Liver (tissue), 9 donors: ENCODE data around the gene NDUFV3. TPM values are rescaled to one million over a fixed set of nuclear protein-coding genes. Genes with fewer than 3 reads are reported as not detected.
"Not testable (repeated sequence)": the region's sequence is repeated elsewhere in the genome, so short reads cannot be mapped to it uniquely, and the experiment has no call there.

Experiments
- DNase-seq: peaks from one replicate; pipeline ENCODE4 v3.0.0-alpha.2; 2017; ENCODE audit warnings: low spot score
- H3K27ac ChIP-seq, 2 donors: one replicate each; pipeline ENCODE4 v1.7.0; 2013; ENCODE audit warnings: inconsistent platforms in 2 of 2, low read length in 2 of 2, control low read depth in 1 of 2, low read depth in 1 of 2, mild to moderate bottlenecking in 1 of 2
- H3K27me3 ChIP-seq, 4 donors: one replicate each; pipeline versions ENCODE4 v1.6.1 to v1.7.0; 2013; ENCODE audit warnings: low read length in 3 of 4, inconsistent platforms in 1 of 4, mild to moderate bottlenecking in 1 of 4, moderate library complexity in 1 of 4; ENCODE audit not compliant: control insufficient read depth in 4 of 4, insufficient read depth in 4 of 4
- H3K36me3 ChIP-seq, 4 donors: one replicate each; pipeline versions ENCODE4 v1.6.1 to v1.7.0; 2013; ENCODE audit warnings: low read length in 3 of 4, mild to moderate bottlenecking in 3 of 4, low read depth in 1 of 4, moderate library complexity in 1 of 4; ENCODE audit not compliant: control insufficient read depth in 4 of 4, insufficient read depth in 3 of 4
- H3K4me1 ChIP-seq, 4 donors: one replicate each; pipeline versions ENCODE4 v1.6.1 to v1.7.0; 2013; ENCODE audit warnings: low read length in 3 of 4, mild to moderate bottlenecking in 3 of 4, moderate library complexity in 1 of 4; ENCODE audit not compliant: control insufficient read depth in 4 of 4, insufficient read depth in 4 of 4
- H3K4me3 ChIP-seq, 3 donors: one replicate each; pipeline versions ENCODE4 v1.6.1 to v1.7.0; 2013; ENCODE audit warnings: low read length in 3 of 3, control low read depth in 1 of 3, low read depth in 1 of 3, mild to moderate bottlenecking in 1 of 3
- H3K9ac ChIP-seq, 2 donors: one replicate each; pipeline ENCODE4 v1.7.0; 2013; ENCODE audit warnings: low read length in 2 of 2, mild to moderate bottlenecking in 2 of 2, moderate library complexity in 2 of 2, control low read depth in 1 of 2, low read depth in 1 of 2
- H3K9me3 ChIP-seq, 4 donors: one replicate each; pipeline versions ENCODE4 v1.6.1 to v1.7.0; 2013; ENCODE audit warnings: low read length in 3 of 4; ENCODE audit not compliant: control insufficient read depth in 4 of 4
- ATF3 ChIP-seq: IDR thresholded peaks from 2 replicates; pipeline ENCODE4 v1.6.1; 2016; ENCODE audit warnings: antibody characterized with exemption
- CTCF ChIP-seq: fragments of 150-350 bp; IDR thresholded peaks from 2 replicates; pipeline ENCODE4 v1.5.1; 2017; ENCODE audit warnings: improper control_type of control experiment, low read depth, low read length; ENCODE audit not compliant: missing input control
- EGR1 ChIP-seq, 2 donors: IDR thresholded peaks; 2 replicates each; pipeline ENCODE4 v1.6.1; 2016 to 2018; ENCODE audit warnings: antibody characterized with exemption in 2 of 2, low read depth in 2 of 2
- FOXA1 ChIP-seq: IDR thresholded peaks from 2 replicates; pipeline ENCODE4 v1.6.1; 2016; ENCODE audit warnings: antibody characterized with exemption
- FOXA2 ChIP-seq: IDR thresholded peaks from 2 replicates; pipeline ENCODE4 v1.6.1; 2016; ENCODE audit warnings: antibody characterized with exemption
- GABPA ChIP-seq, 2 donors: IDR thresholded peaks in 1 of 2; conservative IDR thresholded peaks in 1 of 2; 2 replicates each; pipeline ENCODE4 v1.6.1; 2016; ENCODE audit warnings: antibody characterized with exemption in 2 of 2, mild to moderate bottlenecking in 1 of 2, moderate library complexity in 1 of 2
- HNF4A ChIP-seq, 2 donors: conservative IDR thresholded peaks; 2 replicates each; pipeline ENCODE4 v1.6.1; 2016; ENCODE audit warnings: antibody characterized with exemption in 2 of 2, mild to moderate bottlenecking in 2 of 2
- HNF4G ChIP-seq: IDR thresholded peaks from 2 replicates; pipeline ENCODE4 v1.6.1; 2016; ENCODE audit warnings: antibody characterized with exemption
- JUND ChIP-seq, 2 donors: IDR thresholded peaks; 2 replicates each; pipeline ENCODE4 v1.6.1; 2016; ENCODE audit warnings: antibody characterized with exemption in 2 of 2
- MAX ChIP-seq: IDR thresholded peaks from 2 replicates; pipeline ENCODE4 v1.6.1; 2016; ENCODE audit warnings: antibody characterized with exemption
- NR2F2 ChIP-seq: IDR thresholded peaks from 2 replicates; pipeline ENCODE4 v1.6.1; 2016; ENCODE audit warnings: antibody characterized with exemption
- RAD21 ChIP-seq, 2 donors: IDR thresholded peaks; 2 replicates each; pipeline ENCODE4 v1.6.1; 2016; ENCODE audit warnings: antibody characterized with exemption in 2 of 2, mild to moderate bottlenecking in 2 of 2
- REST ChIP-seq: IDR thresholded peaks from 2 replicates; pipeline ENCODE4 v1.6.1; 2016; ENCODE audit warnings: antibody characterized with exemption, mild to moderate bottlenecking
- RXRA ChIP-seq, 2 donors: IDR thresholded peaks; 2 replicates each; pipeline ENCODE4 v1.6.1; 2017 to 2018; ENCODE audit warnings: antibody characterized with exemption in 2 of 2, mild to moderate bottlenecking in 1 of 2
- SP1 ChIP-seq: IDR thresholded peaks from 2 replicates; pipeline ENCODE4 v1.6.1; 2018; ENCODE audit warnings: antibody characterized with exemption, mild to moderate bottlenecking
- TAF1 ChIP-seq: conservative IDR thresholded peaks from 2 replicates; pipeline ENCODE4 v1.6.1; 2016; ENCODE audit warnings: antibody characterized with exemption, mild to moderate bottlenecking
- YY1 ChIP-seq: IDR thresholded peaks from 2 replicates; pipeline ENCODE4 v1.6.1; 2016; ENCODE audit warnings: antibody characterized with exemption, mild to moderate bottlenecking
- ZBTB33 ChIP-seq: IDR thresholded peaks from 2 replicates; pipeline ENCODE4 v1.6.1; 2016; ENCODE audit warnings: antibody characterized with exemption
- WGBS: extraction: QIAGEN DNeasy Blood & Tissue Kit; methylation state at CpG from one replicate; pipeline ENCODE4 v1.1.7; 2013; 5-methylcytosine and 5-hydroxymethylcytosine counted together
- polyA plus RNA-seq, 2 donors: library from polyadenylated mRNA; stranded (reverse) in 1 of 2; unstranded in 1 of 2; fragments of 200-250 nt in 1 of 2; fragments of >200 nt in 1 of 2; fragmentation: Nextera tagmentation in 1 of 2; extraction: Ambion mirVana in 1 of 2; gene quantifications; one replicate each; pipeline versions ENCODE4 v1.2.1 to v1.2.3, GENCODE V29; 2013 to 2015
- total RNA-seq, 2 donors: library from RNA; depleted of rRNA; stranded (reverse); fragments of >200 nt; gene quantifications; one replicate each; pipeline ENCODE4 v1.2.3, GENCODE V29; 2014
- donor health status: healthy.
- donor health status: healthy.
- donor health status: healthy.
- donor health status: healthy.
- donor health status: healthy.

Gene NDUFV3
- total and polyA plus RNA-seq, 4 donors = 15.8 to 31.3 (median 21.9) TPM

DNA sequence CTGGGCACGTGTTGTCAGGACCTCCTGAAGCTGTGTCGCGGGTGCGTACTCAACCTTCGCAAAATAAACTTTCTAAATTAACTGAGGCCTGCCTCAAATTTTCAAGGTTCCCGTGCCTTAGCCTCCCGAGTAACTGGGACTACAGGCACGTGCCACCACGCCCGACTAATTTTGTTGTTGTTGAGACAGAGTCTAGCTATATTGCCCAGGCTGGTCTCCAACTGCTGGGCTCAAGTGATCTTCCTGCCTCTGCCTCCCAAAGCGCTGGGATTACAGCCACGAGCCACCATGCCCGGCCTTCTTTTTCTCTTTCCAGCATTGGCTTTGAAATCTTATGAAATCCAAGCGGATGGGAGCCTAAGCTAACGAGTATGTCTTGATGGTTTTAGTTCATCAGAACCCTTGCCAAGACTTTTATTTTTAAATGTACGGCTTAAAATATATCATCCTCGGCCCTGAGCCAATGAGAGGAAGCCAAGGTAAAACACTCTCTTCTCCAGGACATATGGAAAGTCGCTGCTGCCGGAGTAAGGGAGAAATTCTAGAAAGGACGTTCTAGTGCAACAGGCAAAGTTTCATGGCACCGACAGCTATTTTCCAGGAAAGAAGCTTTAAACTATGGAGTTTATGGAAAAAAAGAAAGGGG lies 45.0 kb downstream of the NDUFV3 start:
- peaks cover 0 to 8% (median 2%) of the 10 kb centered on the region in 4 donors for H3K4me1 ChIP-seq
- H3K36me3 ChIP-seq = no peaks in the 10 kb centered on the region
- H3K4me3 ChIP-seq = no peak overlapping the region
- 94% methylated on average over 21 of the region's 21 CpGs for WGBS
- H3K27me3 ChIP-seq = no peaks in the 10 kb centered on the region
- DNase-seq = no peak
- no peak overlapping the region for H3K9ac ChIP-seq
- no peaks in the 10 kb centered on the region for H3K9me3 ChIP-seq
- H3K27ac ChIP-seq = no peak overlapping the region
- no peak for TF ChIP-seq ZBTB33
- no peak for TF ChIP-seq MAX
- no peak for TF ChIP-seq GABPA (IDR thresholded peaks at IDR 0.05 in 1 of 2, conservative IDR thresholded peaks at IDR 0.05 in 1 of 2)
- no peak for TF ChIP-seq YY1
- no peak for TF ChIP-seq RXRA (IDR thresholded peaks at IDR 0.05)
- TF ChIP-seq TAF1 = no peak
- no peak for TF ChIP-seq SP1
- no peak for TF ChIP-seq EGR1 (IDR thresholded peaks at IDR 0.05; ENCODE audit: low read depth in 2 of 2)
- TF ChIP-seq NR2F2 = no peak
- TF ChIP-seq ATF3 = no peak
- TF ChIP-seq FOXA1 = no peak
- no peak for TF ChIP-seq HNF4G
- TF ChIP-seq REST = no peak
- TF ChIP-seq JUND (IDR thresholded peaks at IDR 0.05) = no peak
- no peak for TF ChIP-seq FOXA2
- TF ChIP-seq HNF4A (conservative IDR thresholded peaks at IDR 0.05) = no peak
- TF ChIP-seq RAD21 (IDR thresholded peaks at IDR 0.05) = no peak
- TF ChIP-seq CTCF = no peak

DNA sequence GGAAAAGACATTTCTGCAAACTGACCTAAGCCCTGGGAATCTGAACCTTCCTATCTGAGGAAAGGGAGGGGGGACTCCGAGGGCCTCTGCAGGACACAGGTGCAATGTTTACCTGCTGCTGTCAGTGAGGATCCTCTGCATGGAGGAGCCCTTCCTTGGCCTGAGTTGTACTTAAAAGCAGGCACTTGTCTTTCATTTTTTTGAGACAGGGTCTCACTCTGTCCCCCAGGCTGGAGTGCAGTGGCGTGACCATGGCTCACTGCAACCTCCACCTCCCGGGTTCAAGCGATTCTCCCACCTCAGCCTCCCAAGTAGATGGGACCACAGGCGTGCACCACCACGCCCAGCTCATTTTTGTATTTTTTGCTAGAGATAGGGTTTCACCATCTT lies 45.5 kb downstream of the NDUFV3 start:
- not testable (repeated sequence) for H3K4me1 ChIP-seq, H3K27ac ChIP-seq, H3K36me3 ChIP-seq, H3K9me3 ChIP-seq, H3K27me3 ChIP-seq, H3K9ac ChIP-seq, H3K4me3 ChIP-seq, DNase-seq
- WGBS = 94% methylated on average over 6 of the region's 6 CpGs
